HCT116 (cell line): Measurements from ENCODE around the gene TPPP2.

ENCODE experiments used
- ATF3 ChIP-seq: IDR thresholded peaks from 2 replicates; pipeline ENCODE4 v1.6.1; 2012
- CTCF ChIP-seq, 3 experiments: fragments of 200-600 bp in 1 of 3; sonication (generic) in 1 of 3; IDR thresholded peaks in 2 of 3; conservative IDR thresholded peaks in 1 of 3; 2 replicates each; pipeline ENCODE4 v1.5.1; 2012 to 2017; ENCODE audit warnings: low read depth in 2 of 3, low read length in 2 of 3, antibody characterized with exemption in 1 of 3, borderline replicate concordance in 1 of 3, control low read depth in 1 of 3, mild to moderate bottlenecking in 1 of 3, mixed read lengths in 1 of 3, mixed run types in 1 of 3, moderate library complexity in 1 of 3; ENCODE audit not compliant: insufficient read depth in 1 of 3
- EZH2 ChIP-seq: fragments of 200-600 bp; sonication (generic); IDR thresholded peaks from 2 replicates; pipeline ENCODE4 v1.6.1; 2017; ENCODE audit warnings: antibody characterized with exemption, mixed run types
- EZH2phosphoT487 ChIP-seq: fragments of 200-600 bp; IDR thresholded peaks from 2 replicates; pipeline ENCODE4 v1.6.1; 2018; ENCODE audit warnings: antibody characterized with exemption, borderline replicate concordance
- MAX ChIP-seq: IDR thresholded peaks from 2 replicates; pipeline ENCODE4 v1.6.1; 2012
- POLR2A ChIP-seq: IDR thresholded peaks from 2 replicates; pipeline ENCODE4 v1.7.0; 2011; ENCODE audit warnings: borderline replicate concordance; ENCODE audit not compliant: insufficient read depth, insufficient read length; ENCODE audit errors: extremely low read depth
- POLR2AphosphoS5 ChIP-seq: IDR thresholded peaks from 2 replicates; pipeline ENCODE4 v1.6.1; 2011; ENCODE audit warnings: mild to moderate bottlenecking, low read depth, low read length, moderate library complexity
- RAD21 ChIP-seq: IDR thresholded peaks from 2 replicates; pipeline ENCODE4 v1.6.1; 2012; ENCODE audit warnings: low read depth, mild to moderate bottlenecking
- SIN3A ChIP-seq: IDR thresholded peaks from 2 replicates; pipeline ENCODE4 v1.6.1; 2012; ENCODE audit warnings: low read depth
- SP1 ChIP-seq: IDR thresholded peaks from 2 replicates; pipeline ENCODE4 v1.6.1; 2012; ENCODE audit warnings: low read depth
- SRF ChIP-seq: IDR thresholded peaks from 2 replicates; pipeline ENCODE4 v1.6.1; 2012; ENCODE audit warnings: low read depth
- YY1 ChIP-seq: IDR thresholded peaks from 2 replicates; pipeline ENCODE4 v1.6.1; 2011; ENCODE audit warnings: low read length, low read depth, moderate library complexity, mild to moderate bottlenecking; ENCODE audit not compliant: insufficient replicate concordance; ENCODE audit errors: extremely low read depth
- ZBTB33 ChIP-seq: IDR thresholded peaks from 2 replicates; pipeline ENCODE4 v1.6.1; 2011; ENCODE audit warnings: mild to moderate bottlenecking, low read length, moderate library complexity; ENCODE audit not compliant: insufficient replicate concordance; ENCODE audit errors: extremely low read depth
- ZFX ChIP-seq: fragments of 450-650 bp; IDR thresholded peaks from 2 replicates; pipeline ENCODE4 v1.6.1; 2017

GRCh38 chr14:21050597-21050996 lies 20.6 kb downstream of the TPPP2 start:
- TF ChIP-seq POLR2A (no peak), CTCF (IDR thresholded peaks at IDR 0.05 in 2 of 3, conservative IDR thresholded peaks at IDR 0.05 in 1 of 3; ENCODE audit: borderline replicate concordance in 1 of 3, insufficient read depth in 1 of 3, low read depth in 2 of 3, low read length in 2 of 3) (no peak), ZBTB33 (no peak), MAX (no peak), ATF3 (no peak), POLR2AphosphoS5 (no peak), SIN3A (no peak), EZH2phosphoT487 (no peak), RAD21 (no peak), SP1 (no peak), YY1 (no peak), EZH2 (no peak), ZFX (no peak), SRF (no peak)
